Mesenchymal stem cell (in vitro differentiated cells and primary cell): ENCODE measurements around the gene HLA-F.

Source experiments
- DNase-seq: peaks from one replicate; pipeline ENCODE4 v3.0.0-alpha.2; 2013
- H2AFZ ChIP-seq: one replicate; pipeline ENCODE4 v1.6.1; 2013; ENCODE audit warnings: low read depth, mild to moderate bottlenecking, control low read depth, inconsistent platforms, low read length, moderate library complexity
- H2AK5ac ChIP-seq: 2 replicates; pipeline ENCODE4 v1.6.1; 2013; ENCODE audit warnings: low read length, moderate library complexity, mild to moderate bottlenecking, inconsistent platforms; ENCODE audit not compliant: severe bottlenecking
- H2BK120ac ChIP-seq: one replicate; pipeline ENCODE4 v1.6.1; 2013; ENCODE audit warnings: low read depth, mild to moderate bottlenecking, inconsistent platforms, low read length, moderate library complexity
- H2BK12ac ChIP-seq, 2 experiments: one replicate each; pipeline ENCODE4 v1.6.1; 2013; ENCODE audit warnings: inconsistent platforms in 2 of 2, low read length in 2 of 2, mild to moderate bottlenecking in 2 of 2, moderate library complexity in 2 of 2, control low read depth in 1 of 2
- H2BK15ac ChIP-seq: one replicate; pipeline ENCODE4 v1.6.1; 2013; ENCODE audit warnings: mild to moderate bottlenecking, low read depth, inconsistent platforms; ENCODE audit not compliant: poor library complexity, severe bottlenecking
- H2BK5ac ChIP-seq: 2 replicates; pipeline ENCODE4 v1.6.1; 2013; ENCODE audit warnings: low read depth, mild to moderate bottlenecking, low read length, control low read depth, inconsistent platforms; ENCODE audit not compliant: poor library complexity, severe bottlenecking
- H3K14ac ChIP-seq, 2 experiments: one replicate each; pipeline ENCODE4 v1.6.1; 2013; ENCODE audit warnings: inconsistent platforms in 2 of 2, low read length in 2 of 2, control low read depth in 1 of 2, mild to moderate bottlenecking in 1 of 2, moderate library complexity in 1 of 2
- H3K18ac ChIP-seq, 2 experiments: one replicate each; pipeline ENCODE4 v1.6.1; 2013; ENCODE audit warnings: inconsistent platforms in 2 of 2, low read length in 2 of 2, control low read depth in 1 of 2, low read depth in 1 of 2, mild to moderate bottlenecking in 1 of 2
- H3K23ac ChIP-seq, 2 experiments: one replicate each; pipeline ENCODE4 v1.6.1; 2013; ENCODE audit warnings: inconsistent platforms in 2 of 2, low read length in 2 of 2, mild to moderate bottlenecking in 2 of 2, moderate library complexity in 2 of 2, control low read depth in 1 of 2
- H3K27ac ChIP-seq: 2 replicates; pipeline ENCODE4 v1.5.1; 2013; ENCODE audit warnings: mild to moderate bottlenecking, moderate library complexity, low read length, control low read depth, inconsistent platforms; ENCODE audit not compliant: poor library complexity, severe bottlenecking
- H3K27me3 ChIP-seq, 2 experiments: 2 replicates each; pipeline versions ENCODE4 v1.6.1 to v1.7.0; 2013; ENCODE audit warnings: low read length in 2 of 2, mild to moderate bottlenecking in 2 of 2, moderate library complexity in 2 of 2, control low read depth in 1 of 2, inconsistent platforms in 1 of 2; ENCODE audit not compliant: control insufficient read depth in 1 of 2, insufficient read depth in 1 of 2
- H3K36me3 ChIP-seq, 2 experiments: 2 replicates each; pipeline versions ENCODE4 v1.6.1 to v1.7.0; 2013; ENCODE audit warnings: low read length in 2 of 2, control low read depth in 1 of 2, inconsistent platforms in 1 of 2, low read depth in 1 of 2, mild to moderate bottlenecking in 1 of 2; ENCODE audit not compliant: insufficient read depth in 2 of 2, control insufficient read depth in 1 of 2
- H3K4ac ChIP-seq, 2 experiments: one replicate each; pipeline ENCODE4 v1.6.1; 2013; ENCODE audit warnings: inconsistent platforms in 2 of 2, low read length in 2 of 2, mild to moderate bottlenecking in 2 of 2, moderate library complexity in 2 of 2, control low read depth in 1 of 2, low read depth in 1 of 2
- H3K4me1 ChIP-seq: 2 replicates; pipeline ENCODE4 v1.6.1; 2013; ENCODE audit warnings: low read depth, low read length, control low read depth; ENCODE audit not compliant: control insufficient read depth, insufficient read depth
- H3K4me2 ChIP-seq: 2 replicates; pipeline ENCODE4 v1.6.1; 2013; ENCODE audit warnings: low read length, mild to moderate bottlenecking, inconsistent platforms; ENCODE audit not compliant: poor library complexity, severe bottlenecking
- H3K4me3 ChIP-seq, 2 experiments: 2 replicates each; pipeline versions ENCODE4 v1.5.1 to v1.7.0; 2013; ENCODE audit warnings: low read length in 2 of 2, mild to moderate bottlenecking in 2 of 2, control low read depth in 1 of 2, low read depth in 1 of 2; ENCODE audit not compliant: insufficient read depth in 1 of 2
- H3K79me1 ChIP-seq: replicated peaks from 2 replicates; pipeline ENCODE4 v1.6.1; 2013; ENCODE audit warnings: mild to moderate bottlenecking, control low read depth, low read length, inconsistent platforms; ENCODE audit not compliant: poor library complexity, severe bottlenecking
- H3K9ac ChIP-seq: 2 replicates; pipeline ENCODE4 v1.7.0; 2013; ENCODE audit warnings: mild to moderate bottlenecking, low read length, moderate library complexity
- H3K9me3 ChIP-seq: 2 replicates; pipeline ENCODE4 v1.7.0; 2013; ENCODE audit warnings: mild to moderate bottlenecking, low read length; ENCODE audit not compliant: control insufficient read depth
- H4K8ac ChIP-seq: one replicate; pipeline ENCODE4 v1.6.1; 2013; ENCODE audit warnings: inconsistent platforms, mild to moderate bottlenecking, low read length, moderate library complexity
- H4K91ac ChIP-seq: one replicate; pipeline ENCODE4 v1.6.1; 2013; ENCODE audit warnings: mild to moderate bottlenecking, low read length, inconsistent platforms
- WGBS: methylation state at CpG from one replicate; pipeline ENCODE4 v1.1.7; 2013; ENCODE audit warnings: mixed read lengths; 5-methylcytosine and 5-hydroxymethylcytosine counted together

The HLA-F gene

DNA sequence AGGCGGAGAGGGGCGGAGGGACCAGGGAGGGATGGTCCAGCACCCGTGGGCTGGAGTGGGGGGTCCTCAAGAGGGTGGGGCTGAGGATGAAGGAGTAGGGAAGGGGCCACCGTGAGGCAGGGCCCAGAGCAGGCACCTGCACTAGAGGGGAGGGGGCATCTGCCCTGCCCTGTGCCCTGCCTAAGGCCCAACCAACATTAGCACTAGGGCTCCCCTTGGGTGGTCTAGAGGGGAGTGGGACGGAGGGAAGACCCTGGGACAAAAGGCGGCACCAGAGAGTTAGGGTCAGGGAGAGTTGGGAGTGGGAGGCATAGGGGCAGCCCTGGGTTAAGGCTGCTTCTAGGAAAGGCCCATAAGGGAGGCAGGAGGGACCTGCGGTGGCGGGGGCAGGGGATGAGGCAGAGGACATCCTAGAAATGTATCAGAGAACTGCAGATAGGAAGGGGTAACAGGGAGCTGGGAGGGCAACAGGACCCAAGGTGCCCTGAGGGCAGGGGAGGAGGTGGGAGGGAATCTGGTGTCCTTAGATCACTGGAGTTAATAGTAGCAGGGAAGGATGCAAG, 24.5 kb downstream of the HLA-F start:
- WGBS, result 66% methylated on average over 8 of the region's 8 CpGs
- H4K8ac ChIP-seq, result no peak overlapping the region
- H3K4me2 ChIP-seq, result peak overlapping the region; percentile 98
- H3K27ac ChIP-seq, result no peak overlapping the region
- no peak for DNase-seq
- H3K79me1 ChIP-seq, result peaks cover 17% of the 10 kb centered on the region
- peak overlapping the region in 1 of 2 experiments; percentile 88 for H3K4me3 ChIP-seq
- H3K4me1 ChIP-seq, result peaks cover 17% of the 10 kb centered on the region
- H3K9ac ChIP-seq, result peak overlapping the region; percentile 80
- no peak overlapping the region for H2AK5ac ChIP-seq
- no peak overlapping the region for H2BK12ac ChIP-seq
- H4K91ac ChIP-seq, result no peak overlapping the region
- H2BK15ac ChIP-seq, result no peak overlapping the region
- no peaks in the 10 kb centered on the region for H3K9me3 ChIP-seq
- no peak overlapping the region for H3K14ac ChIP-seq
- H2AFZ ChIP-seq, result no peak overlapping the region
- no peak overlapping the region for H3K23ac ChIP-seq
- H2BK5ac ChIP-seq, result no peak overlapping the region
- H3K4ac ChIP-seq, result no peak overlapping the region
- no peak overlapping the region for H2BK120ac ChIP-seq
- H3K36me3 ChIP-seq, result peaks cover 0 to 7% of the 10 kb centered on the region in 2 experiments
- H3K27me3 ChIP-seq, result no peaks in the 10 kb centered on the region
- no peak overlapping the region for H3K18ac ChIP-seq

DNA sequence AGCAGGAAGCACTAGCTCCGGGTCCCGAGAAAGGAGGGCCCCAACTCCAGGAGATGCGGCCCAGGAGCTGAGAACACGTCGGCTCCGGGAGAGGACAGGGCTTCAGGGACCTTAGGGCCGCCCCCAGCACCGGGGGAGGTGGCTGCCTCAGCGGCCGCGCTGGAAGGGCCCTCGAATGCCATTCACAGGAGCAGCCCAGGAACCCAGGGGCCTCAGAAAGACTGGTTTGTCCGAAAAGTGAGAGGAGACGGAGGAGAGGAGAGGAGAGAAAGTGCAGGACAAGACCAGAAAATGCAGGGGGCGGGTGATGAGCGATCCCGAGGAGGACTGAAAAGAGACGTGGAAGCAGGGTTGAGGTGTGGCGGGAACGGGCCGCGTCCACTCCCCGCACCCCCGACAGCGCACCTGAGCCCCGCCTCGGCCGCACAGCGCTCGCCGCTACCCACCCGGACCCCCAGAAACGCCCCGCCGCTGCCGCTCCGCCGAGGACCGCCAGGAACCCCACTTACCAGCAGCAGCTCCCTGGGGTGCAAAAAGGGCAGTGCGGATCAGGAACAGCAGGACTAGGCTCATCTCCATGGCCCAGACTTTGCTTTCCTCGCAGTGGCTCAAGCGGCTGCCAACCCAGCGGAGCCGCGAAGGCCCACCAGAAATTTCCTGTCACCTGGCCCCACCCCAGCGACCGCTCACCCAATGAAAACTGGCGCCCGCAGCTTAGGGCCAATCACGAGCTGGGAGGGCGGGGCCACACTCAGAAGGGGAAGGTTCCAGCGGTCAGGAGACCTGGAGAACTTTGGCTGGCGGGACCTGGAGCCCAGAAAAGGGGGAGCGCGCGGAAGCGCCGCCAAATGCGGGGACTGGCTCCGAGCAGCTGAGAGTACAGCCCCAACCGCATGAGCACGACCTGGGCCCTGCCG, 25.4 kb downstream of the HLA-F start:
- no peak overlapping the region for H3K27ac ChIP-seq
- peak overlapping the region; percentile 98 for H3K4me2 ChIP-seq
- no peaks in the 10 kb centered on the region for H3K9me3 ChIP-seq
- H3K23ac ChIP-seq, result no peak overlapping the region
- no peak overlapping the region for H3K14ac ChIP-seq
- peaks cover 17% of the 10 kb centered on the region for H3K79me1 ChIP-seq
- 2% methylated on average over 62 of the region's 63 CpGs for WGBS
- DNase-seq, result peak; percentile 60
- no peak overlapping the region for H2AFZ ChIP-seq
- H2BK12ac ChIP-seq, result no peak overlapping the region
- peak overlapping the region; percentile 80 to 88 for H3K4me3 ChIP-seq
- H4K91ac ChIP-seq, result no peak overlapping the region
- H3K9ac ChIP-seq, result peak overlapping the region; percentile 80
- peaks cover 0 to 6% of the 10 kb centered on the region in 2 experiments for H3K36me3 ChIP-seq
- peak overlapping the region; percentile 5 for H2BK5ac ChIP-seq
- no peak overlapping the region for H3K4ac ChIP-seq
- no peak overlapping the region for H2AK5ac ChIP-seq
- H4K8ac ChIP-seq, result peak overlapping the region; percentile 53
- no peak overlapping the region for H2BK120ac ChIP-seq
- peaks cover 17% of the 10 kb centered on the region for H3K4me1 ChIP-seq
- H3K18ac ChIP-seq, result no peak overlapping the region
- H2BK15ac ChIP-seq, result no peak overlapping the region
- H3K27me3 ChIP-seq, result no peaks in the 10 kb centered on the region

DNA sequence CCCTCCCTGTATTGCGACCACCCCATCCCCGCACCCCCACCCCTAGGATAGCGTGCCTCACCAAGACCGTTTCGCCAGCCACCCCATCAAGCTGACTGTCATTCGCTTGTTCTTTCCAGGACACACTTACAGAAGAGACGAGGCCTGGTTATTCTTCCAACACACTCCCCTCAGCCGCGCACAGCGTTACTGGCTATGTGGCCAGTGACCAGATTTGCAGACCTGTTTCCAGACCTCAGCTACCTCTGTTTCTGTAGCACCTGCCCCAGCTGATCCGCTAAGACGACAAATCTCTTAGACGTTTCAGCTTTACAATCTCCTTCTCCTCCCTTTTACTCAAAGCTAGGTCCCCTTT, 26.1 kb downstream of the HLA-F start:
- Histone ChIP-seq H3K4ac (no peak overlapping the region), H3K27me3 (no peaks in the 10 kb centered on the region)
- WGBS, result 10% methylated on average over 13 of the region's 13 CpGs

DNA sequence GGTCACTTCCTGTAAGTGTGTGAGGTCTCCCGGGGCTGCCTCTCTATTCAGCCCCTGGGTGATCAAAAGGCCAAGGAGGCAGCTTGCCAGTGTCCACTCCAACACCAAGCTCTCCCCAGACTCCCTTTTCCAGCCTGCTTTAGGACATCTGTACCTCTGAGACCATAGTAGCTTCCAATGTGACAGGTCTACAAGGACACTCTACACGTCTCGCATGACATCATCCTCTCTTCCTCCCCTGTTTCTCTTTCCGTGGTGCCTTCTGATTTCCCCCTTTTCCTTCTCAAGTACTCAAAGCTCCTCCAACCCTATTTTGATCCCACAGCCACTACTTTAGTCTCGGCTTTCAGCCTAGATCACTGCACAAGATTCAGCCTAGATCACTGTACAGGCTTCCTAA, 26.4 kb downstream of the HLA-F start:
- no peak overlapping the region for H4K8ac ChIP-seq
- DNase-seq, result no peak
- H3K79me1 ChIP-seq, result peaks cover 16% of the 10 kb centered on the region
- no peak overlapping the region for H2BK15ac ChIP-seq
- H3K14ac ChIP-seq, result no peak overlapping the region
- H2BK12ac ChIP-seq, result no peak overlapping the region
- H4K91ac ChIP-seq, result no peak overlapping the region
- WGBS, result 78% methylated on average over 5 of the region's 5 CpGs
- no peak overlapping the region for H2BK5ac ChIP-seq
- H3K9ac ChIP-seq, result no peak overlapping the region
- no peaks in the 10 kb centered on the region for H3K9me3 ChIP-seq
- H3K23ac ChIP-seq, result no peak overlapping the region
- peaks cover 17% of the 10 kb centered on the region for H3K4me1 ChIP-seq
- H3K27ac ChIP-seq, result no peak overlapping the region
- no peaks in the 10 kb centered on the region for H3K27me3 ChIP-seq
- peaks cover 0 to 4% of the 10 kb centered on the region in 2 experiments for H3K36me3 ChIP-seq
- no peak overlapping the region for H3K4me2 ChIP-seq
- no peak overlapping the region for H2AFZ ChIP-seq
- no peak overlapping the region for H2BK120ac ChIP-seq
- H3K4me3 ChIP-seq, result peak overlapping the region in 1 of 2 experiments; percentile 88
- H3K4ac ChIP-seq, result no peak overlapping the region
- no peak overlapping the region for H3K18ac ChIP-seq
- H2AK5ac ChIP-seq, result no peak overlapping the region

More for the DNA sequence above, 26.1 kb downstream of the HLA-F start:
- H3K4me1 ChIP-seq, result peaks cover 17% of the 10 kb centered on the region
- no peak overlapping the region for H2BK12ac ChIP-seq
- H3K14ac ChIP-seq, result no peak overlapping the region
- no peak overlapping the region for H3K18ac ChIP-seq
- H3K4me3 ChIP-seq, result peak overlapping the region; percentile 55 to 88
- H3K9me3 ChIP-seq, result no peaks in the 10 kb centered on the region
- H3K27ac ChIP-seq, result no peak overlapping the region
- H3K4me2 ChIP-seq, result peak overlapping the region; percentile 98
- H2AK5ac ChIP-seq, result no peak overlapping the region
- no peak overlapping the region for H3K23ac ChIP-seq
- H2BK5ac ChIP-seq, result no peak overlapping the region
- no peak for DNase-seq
- peaks cover 16% of the 10 kb centered on the region for H3K79me1 ChIP-seq
- peak overlapping the region; percentile 80 for H3K9ac ChIP-seq
- H3K36me3 ChIP-seq, result peaks cover 0 to 4% of the 10 kb centered on the region in 2 experiments
- no peak overlapping the region for H2BK15ac ChIP-seq
- H4K8ac ChIP-seq, result no peak overlapping the region
- H2AFZ ChIP-seq, result no peak overlapping the region
- H2BK120ac ChIP-seq, result no peak overlapping the region
- no peak overlapping the region for H4K91ac ChIP-seq
